HG03575 (cell line): ENCODE data around the gene PCDH1.

Source experiments
- ATAC-seq: cut with Tn5 transposase; IDR thresholded peaks from one replicate; pipeline ENCODE4 v1.9.1; 2021; ENCODE audit not compliant: unreplicated experiment, insufficient number of reproducible peaks, low FRiP score; ENCODE audit errors: extremely low read depth

The PCDH1 gene

GRCh38 chr5:141862936-141863543 lies 15.2 kb downstream of the PCDH1 start:
- ATAC-seq, result no peak

- no peak for ATAC-seq
Measured at GRCh38 chr5:141861194-141861593, 17.0 kb downstream of the PCDH1 start.

- ATAC-seq, result no peak
Measured at GRCh38 chr5:141858079-141858765, 20.0 kb downstream of the PCDH1 start.

- ATAC-seq, result no peak
Measured at GRCh38 chr5:141857226-141857625, 21.0 kb downstream of the PCDH1 start.

GRCh38 chr5:141856037-141856790 lies 22.0 kb downstream of the PCDH1 start:
- no peak for ATAC-seq

- ATAC-seq, result no peak
Measured at GRCh38 chr5:141855265-141856036, 22.8 kb downstream of the PCDH1 start.

GRCh38 chr5:141853895-141854626 lies 24.1 kb downstream of the PCDH1 start:
- no peak for ATAC-seq

- ATAC-seq, result no peak
Measured at GRCh38 chr5:141852448-141852847, 25.8 kb downstream of the PCDH1 start.

GRCh38 chr5:141851195-141851874 lies 26.9 kb downstream of the PCDH1 start:
- ATAC-seq, result no peak

- ATAC-seq, result no peak
Measured at GRCh38 chr5:141850786-141851185, 27.4 kb downstream of the PCDH1 start.

GRCh38 chr5:141850244-141850768 lies 27.9 kb downstream of the PCDH1 start:
- ATAC-seq, result no peak

GRCh38 chr5:141849415-141850243 lies 28.6 kb downstream of the PCDH1 start:
- ATAC-seq, result no peak

GRCh38 chr5:141848744-141849414 lies 29.3 kb downstream of the PCDH1 start:
- no peak for ATAC-seq

GRCh38 chr5:141846031-141846430 lies 32.2 kb downstream of the PCDH1 start:
- no peak for ATAC-seq

- ATAC-seq, result no peak
Measured at GRCh38 chr5:141845371-141845851, 32.8 kb downstream of the PCDH1 start.

- no peak for ATAC-seq
Measured at GRCh38 chr5:141844414-141845097, 33.7 kb downstream of the PCDH1 start.
